ENCODE results near the gene ZNF45.

DNA sequence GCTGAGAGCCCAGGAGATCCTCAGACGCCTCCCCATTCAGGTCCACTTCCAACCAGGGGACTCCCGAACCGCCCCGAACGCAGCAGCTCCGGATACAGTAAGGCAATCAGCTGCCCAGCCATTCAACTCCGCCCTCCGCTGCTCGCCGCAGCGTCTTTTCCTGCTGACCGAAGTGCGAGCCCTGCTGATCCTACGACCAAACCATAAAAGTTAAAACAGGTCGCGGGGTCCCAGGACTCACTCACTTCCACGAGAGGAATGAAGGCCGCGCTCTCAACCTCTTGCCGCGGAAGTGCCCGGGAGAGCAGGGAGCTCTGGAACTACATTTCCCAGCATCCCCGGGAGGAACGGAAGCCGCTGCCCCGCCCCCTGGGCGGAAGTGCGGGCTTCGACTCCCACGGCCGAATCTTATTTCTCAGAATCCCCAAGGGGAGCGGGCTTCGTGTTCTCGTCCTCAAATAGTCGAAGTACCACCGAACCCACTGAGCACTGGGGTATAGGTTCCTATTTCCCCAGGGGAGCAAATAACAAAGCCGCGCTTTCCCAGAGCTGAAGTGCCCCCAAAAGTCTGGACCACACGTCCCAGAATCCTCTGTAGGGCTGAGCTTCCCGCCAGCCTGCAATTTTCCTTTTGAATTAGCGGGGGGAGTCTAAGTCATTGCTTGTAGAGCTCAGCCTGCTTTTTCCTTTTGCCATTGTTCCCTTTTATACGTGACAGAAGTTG is at the start of gene ZNF45:
- TF ChIP-seq, protein P1, sequence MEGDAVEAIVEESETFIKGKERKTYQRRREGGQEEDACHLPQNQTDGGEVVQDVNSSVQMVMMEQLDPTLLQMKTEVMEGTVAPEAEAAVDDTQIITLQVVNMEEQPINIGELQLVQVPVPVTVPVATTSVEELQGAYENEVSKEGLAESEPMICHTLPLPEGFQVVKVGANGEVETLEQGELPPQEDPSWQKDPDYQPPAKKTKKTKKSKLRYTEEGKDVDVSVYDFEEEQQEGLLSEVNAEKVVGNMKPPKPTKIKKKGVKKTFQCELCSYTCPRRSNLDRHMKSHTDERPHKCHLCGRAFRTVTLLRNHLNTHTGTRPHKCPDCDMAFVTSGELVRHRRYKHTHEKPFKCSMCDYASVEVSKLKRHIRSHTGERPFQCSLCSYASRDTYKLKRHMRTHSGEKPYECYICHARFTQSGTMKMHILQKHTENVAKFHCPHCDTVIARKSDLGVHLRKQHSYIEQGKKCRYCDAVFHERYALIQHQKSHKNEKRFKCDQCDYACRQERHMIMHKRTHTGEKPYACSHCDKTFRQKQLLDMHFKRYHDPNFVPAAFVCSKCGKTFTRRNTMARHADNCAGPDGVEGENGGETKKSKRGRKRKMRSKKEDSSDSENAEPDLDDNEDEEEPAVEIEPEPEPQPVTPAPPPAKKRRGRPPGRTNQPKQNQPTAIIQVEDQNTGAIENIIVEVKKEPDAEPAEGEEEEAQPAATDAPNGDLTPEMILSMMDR (IDR thresholded peaks at IDR 0.05), result no peak
- TF ChIP-seq POLR2AphosphoS5 (IDR thresholded peaks at IDR 0.05), result peak in 3 of 4 donors; percentile 55 to 69 (median 64)

Data from sigmoid colon (tissue), 4 donors.